Activated CD8-positive, alpha-beta T cell treated with anti-CD3 and anti-CD28 coated beads for 36 hours (primary cell): ENCODE data around the gene CHST11. TPM values are rescaled to one million over a fixed set of nuclear protein-coding genes. Genes with fewer than 3 reads are reported as not detected.
"Not testable (repeated sequence)": the region's sequence is repeated elsewhere in the genome, so short reads cannot be mapped to it uniquely, and the experiment has no call there.

ENCODE experiments used
- ATAC-seq: fragments of 200-7000 bp; cut with Tn5 transposase; one replicate; pipeline ENCODE4 v1.10.0; 2021; ENCODE audit warnings: mild to moderate bottlenecking, moderate library complexity
- CTCF ChIA-PET: fragments of 350-600 bp; sonication (Branson Sonifier 250); formaldehyde crosslinking; loops from one replicate; lab custom pipeline; 2021; ENCODE audit warnings: antibody characterized with exemption; lab: Charles Lee
- POLR2A ChIA-PET: fragments of 350-600 bp; sonication (Branson Sonifier 250); formaldehyde crosslinking; loops from one replicate; lab custom pipeline; 2021; ENCODE audit warnings: antibody characterized with exemption; lab: Charles Lee
- DNase-seq: peaks from one replicate; pipeline ENCODE4 v3.0.0-alpha.2; 2020
- H3K27ac Mint-ChIP-seq: one replicate; pipeline ENCODE4 v1.8.0; 2021; ENCODE audit warnings: mild to moderate bottlenecking, mixed read lengths
- H3K27me3 Mint-ChIP-seq: one replicate; pipeline ENCODE4 v1.8.0; 2021; ENCODE audit warnings: mixed read lengths
- H3K36me3 Mint-ChIP-seq: one replicate; pipeline ENCODE4 v1.8.0; 2021; ENCODE audit warnings: low read depth, mixed read lengths
- H3K4me1 Mint-ChIP-seq: one replicate; pipeline ENCODE4 v1.8.0; 2021; ENCODE audit warnings: low read depth, mixed read lengths
- H3K4me3 Mint-ChIP-seq: one replicate; pipeline ENCODE4 v1.8.0; 2021; ENCODE audit warnings: mild to moderate bottlenecking, moderate library complexity, mixed read lengths
- H3K9me3 Mint-ChIP-seq: one replicate; pipeline ENCODE4 v1.8.0; 2021; ENCODE audit warnings: mixed read lengths
- CTCF ChIP-seq: fragments of 200-600 bp; IDR thresholded peaks from one replicate; pipeline ENCODE4 v1.8.0; 2022; ENCODE audit warnings: antibody characterized with exemption, mild to moderate bottlenecking
- intact Hi-C: fragments of 100-400 bp; cut with micrococcal nuclease; formaldehyde crosslinking; loops from one replicate; pipeline ENCODE4 v1.10.0; 2022
- total RNA-seq, 2 experiments: library from RNA; stranded (reverse); gene quantifications; one replicate each; pipeline ENCODE4 v1.2.3, GENCODE V29; 2021

CHST11 gene
- total RNA-seq, 2 experiments from 2014 or later: 30.9 to 33.9 TPM

GRCh38 chr12:104569346-104570173 lies 112.8 kb downstream of the CHST11 start:
- Mint-ChIP-seq H3K4me1 (peaks cover 53% of the 10 kb centered on the region), H3K4me3 (peak overlapping the region; percentile 54), H3K36me3 (peaks cover 14% of the 10 kb centered on the region), H3K27me3 (no peaks in the 10 kb centered on the region), H3K9me3 (peaks cover 1% of the 10 kb centered on the region), H3K27ac (peak overlapping the region; percentile 81)
- POLR2A ChIA-PET: interaction anchor here (0.9 to 1.2 kb wide), 7 partner anchors 9 to 169 kb away, joined by 3 read pairs; no protein-coding TSS in a partner anchor
- DNase-seq (peak; percentile 86), ATAC-seq (peak; percentile 83)
- intact Hi-C loops: loop anchor here (2.0 kb wide), 1 partner anchor 113 kb away; the partner anchor contains the start of gene CHST11
- CTCF ChIA-PET: interaction anchor here (0.6 to 3.8 kb wide), 17 partner anchors 12 to 221 kb away, joined by 3 to 17 read pairs (median 3); partner anchors contain the start of gene CHST11
- no peak for TF ChIP-seq CTCF

GRCh38 chr12:104570174-104570907 lies 113.6 kb downstream of the CHST11 start:
- peaks cover 54% of the 10 kb centered on the region for H3K4me1 Mint-ChIP-seq
- H3K36me3 Mint-ChIP-seq: peaks cover 11% of the 10 kb centered on the region
- TF ChIP-seq CTCF: no peak
- H3K9me3 Mint-ChIP-seq: no peaks in the 10 kb centered on the region
- H3K27ac Mint-ChIP-seq: peak overlapping the region; percentile 81
- no peaks in the 10 kb centered on the region for H3K27me3 Mint-ChIP-seq
- ChIA-PET CTCF (interaction anchor here (1.4 to 3.8 kb wide), 3 partner anchors 24 to 112 kb away, joined by 3 to 17 read pairs (median 4); partner anchors contain the start of gene CHST11), POLR2A (interaction anchor here (0.9 to 1.1 kb wide), 2 partner anchors 101 to 145 kb away, joined by 3 read pairs; no protein-coding TSS in a partner anchor)
- peak; percentile 12 for ATAC-seq
- H3K4me3 Mint-ChIP-seq: peak overlapping the region; percentile 54
- no peak for DNase-seq
- intact Hi-C loops: no loop called here

GRCh38 chr12:104571328-104571727 lies 114.6 kb downstream of the CHST11 start:
- H3K9me3 Mint-ChIP-seq: no peaks in the 10 kb centered on the region
- no peak overlapping the region for H3K27ac Mint-ChIP-seq
- no peak for TF ChIP-seq CTCF
- H3K27me3 Mint-ChIP-seq: no peaks in the 10 kb centered on the region
- DNase-seq (no peak), ATAC-seq (no peak)
- no peak overlapping the region for H3K4me3 Mint-ChIP-seq
- peaks cover 11% of the 10 kb centered on the region for H3K36me3 Mint-ChIP-seq
- CTCF ChIA-PET: interaction anchor here (1.0 to 3.8 kb wide), 2 partner anchors 113 to 190 kb away, joined by 3 to 17 read pairs; partner anchors contain the start of gene CHST11
- H3K4me1 Mint-ChIP-seq: peaks cover 48% of the 10 kb centered on the region
- intact Hi-C loops: no loop called here
- POLR2A ChIA-PET: no interaction called here

- CTCF ChIA-PET: interaction anchor here (1.6 kb wide), 1 partner anchor 117 kb away, joined by 3 read pairs; no protein-coding TSS in a partner anchor
- H3K4me3 Mint-ChIP-seq, intact Hi-C loops, DNase-seq, H3K27me3 Mint-ChIP-seq, ATAC-seq, H3K36me3 Mint-ChIP-seq, H3K27ac Mint-ChIP-seq, POLR2A ChIA-PET, H3K9me3 Mint-ChIP-seq: not testable (repeated sequence)
- H3K4me1 Mint-ChIP-seq: peaks cover 45% of the 10 kb centered on the region
Measured at GRCh38 chr12:104574353-104574752, 117.6 kb downstream of the CHST11 start.

GRCh38 chr12:104574758-104575157 lies 118.0 kb downstream of the CHST11 start:
- intact Hi-C loops, POLR2A ChIA-PET, H3K27me3 Mint-ChIP-seq, H3K27ac Mint-ChIP-seq, H3K36me3 Mint-ChIP-seq, H3K9me3 Mint-ChIP-seq, H3K4me3 Mint-ChIP-seq, ATAC-seq: not testable (repeated sequence)
- DNase-seq: peak; percentile 54
- H3K4me1 Mint-ChIP-seq: peaks cover 45% of the 10 kb centered on the region
- CTCF ChIA-PET: interaction anchor here (1.6 kb wide), 1 partner anchor 117 kb away, joined by 3 read pairs; no protein-coding TSS in a partner anchor
